Stimulated activated CD4-positive, alpha-beta T cell treated with anti-CD3 and anti-CD28 coated beads, TNF-alpha, amount 100 ng/mL, for 48 hours (primary cell): ENCODE measurements around the gene GABBR2.

Experiments
- DNase-seq, 3 donors: peaks; one replicate each; pipeline ENCODE4 v3.0.0-alpha.2; 2020; ENCODE audit warnings: low read depth in 3 of 3

Gene GABBR2

DNA sequence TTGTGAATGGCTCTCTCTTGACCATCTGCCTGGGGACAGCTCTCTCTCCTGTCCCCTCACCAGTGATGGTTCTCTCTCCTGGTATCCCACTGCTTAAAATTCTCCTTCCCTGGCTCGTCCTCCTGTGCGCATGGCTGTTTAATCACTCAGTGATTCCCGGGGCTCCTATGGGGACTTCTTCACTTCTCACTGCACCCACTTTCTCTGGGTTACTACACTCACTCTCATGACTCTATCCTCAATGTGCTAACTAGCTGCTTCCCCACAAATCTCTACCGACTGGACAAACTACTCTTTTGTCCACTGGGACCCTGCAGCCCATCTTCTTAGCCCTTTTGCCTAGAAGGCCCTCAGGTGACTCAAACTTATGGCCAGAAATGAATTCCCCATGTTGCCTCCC lies 364.2 kb downstream of the GABBR2 start:
- no peak for DNase-seq

DNA sequence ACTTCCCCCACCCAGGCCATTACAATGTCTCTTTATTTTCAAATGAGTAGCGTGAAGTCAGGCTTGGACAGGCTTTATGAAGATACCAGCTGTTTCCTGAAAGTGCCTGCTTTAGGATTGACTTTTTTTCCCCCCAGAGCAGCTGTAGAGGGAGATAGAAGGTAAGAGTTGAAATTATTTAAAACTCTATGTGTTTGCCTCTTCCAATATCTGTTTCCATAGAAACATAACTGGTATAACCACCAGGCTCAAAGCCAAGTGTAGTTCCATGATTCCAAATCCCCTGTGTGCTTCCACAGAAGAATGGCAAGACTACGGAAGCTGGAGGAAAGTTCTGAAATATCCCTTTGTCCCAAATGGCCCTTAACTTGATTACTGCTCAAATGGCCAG lies 365.9 kb downstream of the GABBR2 start:
- DNase-seq = no peak

DNA sequence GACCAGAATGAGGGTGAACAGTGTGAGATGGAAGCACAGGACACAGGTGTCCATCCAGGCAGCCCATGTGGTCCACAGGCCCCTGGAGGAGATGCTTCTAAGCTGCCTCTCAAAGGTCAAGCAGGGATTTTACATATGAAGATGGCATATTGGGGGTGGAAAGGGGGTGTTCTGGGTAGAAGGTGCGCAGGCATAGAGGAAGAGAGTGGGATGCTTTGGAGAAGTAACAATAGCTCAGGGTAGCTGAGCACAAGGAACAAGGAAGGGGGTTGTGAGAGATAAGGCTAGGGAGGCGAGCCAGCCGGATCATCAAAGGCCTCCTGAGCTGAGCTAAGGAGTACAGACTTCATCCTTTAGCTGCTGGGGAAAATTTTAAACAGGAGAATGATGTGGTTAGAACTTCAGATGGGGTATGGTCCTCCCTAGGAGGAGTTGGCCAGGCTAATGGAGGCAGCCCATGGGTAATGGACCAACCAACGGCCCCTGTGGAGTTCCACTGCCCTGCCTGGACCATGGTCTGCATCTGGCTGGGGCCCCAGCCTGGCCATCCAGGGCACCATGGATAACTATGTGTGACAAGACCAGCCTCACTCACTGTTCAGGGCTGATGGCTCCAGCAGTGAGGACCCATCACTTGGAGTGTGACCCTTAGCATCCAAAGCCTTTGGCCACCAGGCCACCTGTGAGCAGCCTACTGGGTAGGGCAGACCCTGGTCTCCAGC lies 366.5 kb downstream of the GABBR2 start:
- DNase-seq = no peak

DNA sequence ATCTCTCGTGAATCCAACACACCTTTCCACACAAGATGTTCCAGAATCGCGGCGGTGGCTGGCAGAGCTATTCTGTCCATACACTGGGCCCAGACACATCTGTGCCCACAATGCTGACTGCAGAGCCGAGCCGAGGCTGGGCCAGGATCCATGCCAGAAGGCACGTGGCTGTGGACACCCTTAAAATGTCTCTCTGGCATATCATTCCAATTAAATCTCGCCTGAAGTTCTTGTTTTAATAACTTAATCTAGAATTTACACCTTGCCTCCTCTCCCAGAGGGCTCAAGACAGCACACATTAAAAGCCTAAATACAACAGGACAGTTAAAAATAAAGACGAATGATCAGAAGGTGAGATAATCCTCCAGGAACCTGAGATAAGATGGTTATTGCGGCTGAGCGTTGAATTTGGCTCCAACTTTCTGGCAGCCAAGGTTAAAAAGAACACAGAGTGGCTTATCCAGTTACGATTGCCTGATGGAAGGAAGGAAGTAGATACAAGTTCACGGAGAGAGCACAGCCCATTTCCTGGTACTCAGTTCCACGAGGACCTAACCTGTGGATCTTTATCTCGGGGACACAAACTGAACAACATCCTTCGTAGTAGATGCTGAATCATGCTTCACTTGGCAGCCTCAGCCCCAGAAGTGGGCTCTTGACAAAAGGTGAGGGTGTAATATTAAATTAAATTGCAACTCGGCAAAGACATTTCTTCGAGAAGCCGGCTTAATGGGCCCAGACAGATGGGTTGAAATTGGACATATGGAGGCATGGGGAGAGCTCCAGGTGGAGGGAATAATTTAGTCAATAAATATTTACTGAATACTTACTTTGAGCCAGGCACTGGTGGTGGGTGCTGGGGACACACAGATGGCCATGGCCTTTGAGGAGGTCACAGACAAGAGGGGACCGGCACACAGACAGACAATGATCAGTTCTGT lies 367.3 kb downstream of the GABBR2 start:
- no peak for DNase-seq

DNA sequence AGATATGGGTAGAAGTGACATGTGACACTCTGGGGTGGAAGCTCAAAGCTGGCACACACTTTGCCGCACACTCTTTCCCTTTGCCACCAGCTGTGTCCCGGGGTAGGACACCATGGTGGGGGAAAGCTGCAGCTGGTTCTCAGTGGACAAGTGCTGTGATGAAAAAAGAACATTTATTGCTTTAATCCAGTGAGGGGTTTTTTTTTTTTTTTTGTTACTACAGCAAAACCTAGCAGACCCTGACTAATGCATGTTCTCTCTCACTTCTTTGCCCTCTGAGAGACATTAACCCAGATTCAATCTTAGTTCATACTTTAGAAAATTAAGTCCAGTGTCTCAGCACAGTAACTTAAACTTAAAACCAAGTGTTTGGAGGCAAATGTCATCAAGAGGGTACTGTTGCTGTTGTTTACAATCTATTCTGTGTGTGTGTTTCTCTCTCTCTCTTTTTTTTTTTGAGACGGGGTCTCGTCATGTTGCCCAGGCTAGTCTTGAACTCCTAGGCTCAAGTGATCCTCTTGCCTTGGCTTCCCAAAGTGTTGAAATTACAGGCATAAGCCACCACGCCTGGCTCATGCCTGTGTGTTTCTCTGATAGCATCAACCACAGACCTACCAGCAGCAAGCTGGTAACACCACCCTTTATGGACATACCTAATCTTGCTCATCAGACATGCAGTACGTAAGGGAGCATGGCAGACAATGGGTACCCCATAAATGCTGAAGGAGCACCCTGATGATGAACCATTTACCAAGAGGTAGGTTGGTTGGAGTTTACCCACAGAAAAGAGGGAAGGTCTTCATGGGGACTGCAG lies 368.5 kb downstream of the GABBR2 start:
- no peak for DNase-seq

DNA sequence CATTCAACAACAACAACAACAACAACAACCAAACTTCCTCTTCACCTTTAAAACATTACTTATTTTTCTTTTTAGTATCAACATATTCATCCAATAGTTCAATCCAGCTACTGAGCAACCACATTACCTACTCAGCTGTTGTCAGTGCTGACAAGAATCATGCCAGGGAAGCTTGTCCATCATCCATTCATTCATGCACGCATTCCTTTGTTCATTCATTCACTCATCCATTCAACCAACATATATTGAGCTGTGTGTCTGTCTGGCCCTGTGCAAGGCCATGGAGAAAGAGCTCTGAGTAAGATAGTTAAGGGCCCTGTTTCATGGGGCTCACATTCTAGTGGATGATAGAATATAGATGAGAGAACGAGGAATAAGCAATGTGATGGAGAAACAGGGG lies 373.1 kb downstream of the GABBR2 start:
- DNase-seq = no peak

DNA sequence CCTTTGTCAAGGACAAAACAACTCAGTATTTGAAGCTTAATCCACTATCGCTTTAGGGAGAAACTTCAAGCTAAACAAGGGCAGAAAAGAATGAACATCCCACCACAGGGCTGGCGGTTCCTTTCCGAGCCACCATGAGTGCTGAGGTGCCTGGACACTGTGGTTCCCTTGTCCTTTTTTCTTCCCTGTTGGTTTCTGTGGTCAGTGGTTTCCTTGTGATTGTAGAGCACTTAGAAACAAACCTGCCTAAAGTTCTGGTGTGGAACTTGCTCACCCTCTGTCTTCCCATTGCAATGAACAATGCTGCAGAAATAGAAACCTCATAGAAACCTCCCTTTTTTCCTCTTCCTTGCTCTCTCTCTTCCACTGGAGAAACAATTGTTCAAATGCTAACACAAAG lies 373.9 kb downstream of the GABBR2 start:
- no peak for DNase-seq

DNA sequence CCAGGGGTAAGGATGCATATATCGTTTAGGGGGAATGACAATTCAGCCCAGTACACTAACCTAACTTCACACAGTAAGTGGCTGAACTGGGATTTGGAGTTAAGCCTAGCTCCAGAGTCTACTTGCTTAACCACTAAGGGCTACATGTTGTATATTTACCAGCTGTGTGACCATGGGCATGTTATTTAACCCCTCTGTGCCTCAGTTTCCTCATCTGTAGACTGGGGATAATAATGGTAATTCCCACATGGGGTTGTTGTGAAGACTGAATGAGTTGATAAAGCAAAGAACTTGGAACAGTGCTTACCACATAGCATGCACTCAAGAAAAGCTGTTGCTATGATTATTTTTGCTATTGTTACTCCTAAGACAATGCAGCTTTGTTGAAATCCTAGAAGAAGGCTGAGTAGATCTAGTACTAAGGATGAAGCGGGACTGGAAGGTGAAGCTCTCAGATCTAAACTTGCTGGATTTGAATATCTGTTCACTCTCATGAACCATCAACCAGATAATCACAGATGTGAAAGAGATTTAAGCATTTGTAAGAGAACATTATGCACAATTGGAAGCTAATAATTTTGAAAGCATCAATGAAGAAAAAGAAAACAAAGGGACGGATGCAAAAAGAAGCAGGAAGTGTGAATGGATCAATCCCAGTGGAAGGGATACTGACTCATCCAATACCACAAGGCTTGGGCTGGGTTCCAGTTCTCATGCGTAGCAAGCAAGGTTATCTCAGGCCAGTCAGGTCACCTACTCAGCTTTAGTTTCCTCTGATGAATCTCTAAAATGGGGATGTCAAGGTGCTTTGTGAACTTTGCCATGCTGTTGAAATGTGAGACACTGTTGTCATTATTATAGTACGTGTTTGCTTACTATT lies 374.8 kb downstream of the GABBR2 start:
- no peak for DNase-seq

DNA sequence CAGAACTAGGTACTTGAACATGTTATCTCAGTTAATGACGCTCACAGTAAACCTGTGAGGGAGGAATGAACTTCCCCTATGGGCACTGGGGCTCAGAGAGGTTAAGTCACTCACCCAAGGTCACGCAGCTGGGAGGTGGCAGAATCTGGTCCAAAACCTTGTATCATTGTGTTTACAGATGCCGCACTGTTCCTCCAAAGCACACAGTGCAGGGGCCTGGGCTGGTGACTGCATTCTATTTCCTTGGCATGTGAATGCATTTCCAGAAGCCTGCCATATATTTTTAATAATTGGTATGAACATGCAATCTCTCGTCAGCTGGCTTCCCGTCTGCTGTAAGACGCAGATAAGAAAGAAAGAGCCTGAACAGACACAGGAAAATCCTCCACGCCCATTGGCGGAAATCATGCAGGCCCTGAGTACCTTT lies 376.3 kb downstream of the GABBR2 start:
- DNase-seq = no peak

DNA sequence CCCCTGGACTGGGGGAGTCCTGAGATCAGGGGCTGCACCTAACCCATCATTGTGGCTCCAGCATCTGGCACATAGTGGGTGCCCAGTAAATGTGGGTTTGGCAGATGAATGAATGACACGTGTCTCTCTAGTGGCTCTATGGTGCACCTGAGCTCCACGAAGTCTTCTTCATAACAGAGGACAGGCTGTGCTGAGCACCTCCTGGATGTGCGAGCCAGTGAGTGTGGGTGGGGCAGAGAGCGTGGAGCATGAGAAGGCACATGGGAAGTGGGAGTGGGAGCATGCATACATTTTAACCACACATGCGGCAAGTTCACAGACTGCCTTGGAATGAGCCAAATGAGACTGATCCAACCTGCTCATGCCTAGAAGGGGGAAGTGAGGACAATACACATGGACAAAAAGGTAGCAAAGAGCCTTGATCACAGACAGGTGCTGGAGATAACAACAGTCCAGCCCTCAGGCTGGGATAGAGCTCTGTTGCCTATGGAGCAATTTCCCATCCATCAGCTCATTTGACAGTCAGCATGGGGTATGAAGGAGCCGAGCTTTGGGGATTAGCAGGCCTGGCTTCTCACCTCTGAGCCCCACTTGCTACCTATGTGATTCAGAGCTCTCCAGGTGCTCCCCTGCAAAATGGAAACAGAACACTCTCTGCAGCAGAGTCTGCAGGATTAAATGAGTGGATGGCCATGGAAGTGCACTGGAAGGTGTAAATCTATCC lies 377.0 kb downstream of the GABBR2 start:
- DNase-seq = no peak

DNA sequence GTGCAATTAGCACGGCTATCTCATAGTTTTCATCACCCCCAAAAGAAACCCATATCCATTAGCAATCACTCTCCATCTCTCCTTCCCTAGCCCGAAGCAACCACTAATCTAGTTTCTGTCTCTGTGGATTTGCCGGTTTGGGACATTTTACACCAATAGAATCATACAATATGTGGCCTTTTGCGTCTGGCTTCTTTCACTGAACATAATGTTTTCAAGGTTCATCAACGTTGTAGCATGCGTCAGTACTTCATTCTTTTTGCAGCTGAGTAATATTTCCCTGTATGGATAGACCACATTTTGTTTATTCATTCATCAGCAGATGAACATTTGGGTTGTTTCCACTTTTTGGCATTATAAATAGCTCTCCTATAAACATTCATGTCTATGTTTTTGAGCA lies 377.9 kb downstream of the GABBR2 start:
- no peak for DNase-seq

DNA sequence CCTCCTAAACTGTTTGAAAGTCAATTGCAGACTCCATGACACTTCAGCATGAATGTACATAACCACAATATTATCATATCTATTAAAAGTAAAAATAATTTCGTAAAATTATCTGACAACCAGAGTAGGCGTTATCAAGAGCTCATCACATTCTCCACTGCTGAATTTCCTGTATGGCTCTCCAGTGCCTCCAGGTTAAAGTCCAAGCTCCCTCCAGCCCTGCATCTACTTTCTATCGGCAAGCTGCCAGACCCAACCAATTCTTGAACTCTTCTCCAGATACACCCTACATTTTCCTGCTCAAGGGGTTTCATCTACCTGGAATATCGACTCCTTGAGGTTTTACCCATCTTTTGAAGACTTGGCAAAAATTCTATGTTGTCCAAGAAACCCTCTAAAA lies 378.8 kb downstream of the GABBR2 start:
- no peak for DNase-seq

DNA sequence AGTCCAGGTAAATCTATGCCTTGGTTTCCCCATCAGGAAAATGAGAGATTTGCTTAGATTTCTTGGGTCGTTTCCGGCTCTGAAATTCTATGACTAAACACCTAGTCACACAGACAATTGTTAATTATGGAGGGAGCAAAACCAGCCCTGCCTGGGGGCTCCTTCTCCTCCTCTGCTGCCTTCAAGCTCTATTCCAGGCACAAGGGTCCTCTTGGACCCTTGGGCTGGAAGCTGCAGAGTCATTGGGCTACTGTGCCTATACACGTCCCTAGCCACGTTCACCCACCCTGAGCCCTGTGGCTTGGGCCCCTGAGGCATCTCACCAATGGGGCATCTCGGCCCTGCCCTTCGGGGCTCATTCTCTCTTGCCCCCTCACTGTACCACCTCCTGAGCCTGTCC lies 379.5 kb downstream of the GABBR2 start:
- no peak for DNase-seq

DNA sequence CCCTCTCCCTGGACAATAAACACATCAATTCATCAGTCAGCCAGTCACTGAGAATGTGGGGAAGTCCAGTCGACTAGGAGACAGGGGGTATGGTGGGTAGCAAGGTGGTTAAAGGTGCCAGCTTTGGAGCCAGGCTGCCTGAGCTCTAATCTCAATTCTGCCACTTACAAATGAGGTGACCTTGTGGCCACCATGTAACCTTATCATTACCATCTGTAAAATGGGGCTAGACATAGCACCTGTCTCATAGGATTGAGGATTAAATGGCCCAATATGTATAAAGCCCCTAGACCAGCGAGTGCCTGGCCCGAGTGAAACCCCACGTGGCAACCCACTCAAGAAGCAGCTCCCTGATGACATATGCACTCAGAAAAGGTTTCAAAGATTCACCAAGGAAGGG lies 380.0 kb downstream of the GABBR2 start:
- DNase-seq = no peak

DNA sequence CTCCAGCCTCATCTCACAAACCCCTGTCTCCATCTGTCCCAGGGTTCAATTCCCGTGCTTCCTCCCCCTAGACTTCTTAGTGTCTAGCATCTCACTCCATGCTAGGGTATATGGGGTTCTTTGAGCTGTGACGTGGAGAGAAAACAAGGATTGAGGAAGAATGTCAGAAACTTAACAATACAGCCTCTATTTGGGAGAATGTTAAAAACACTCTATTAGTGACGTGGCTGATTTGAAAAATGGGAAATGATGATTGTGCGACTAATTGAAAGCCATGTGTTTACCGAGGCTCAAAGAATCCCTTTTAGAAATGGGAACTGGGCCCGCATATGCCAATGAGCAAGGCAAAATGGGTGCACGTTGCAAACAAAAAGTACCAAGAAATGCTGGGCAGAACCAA lies 380.6 kb downstream of the GABBR2 start:
- no peak for DNase-seq

DNA sequence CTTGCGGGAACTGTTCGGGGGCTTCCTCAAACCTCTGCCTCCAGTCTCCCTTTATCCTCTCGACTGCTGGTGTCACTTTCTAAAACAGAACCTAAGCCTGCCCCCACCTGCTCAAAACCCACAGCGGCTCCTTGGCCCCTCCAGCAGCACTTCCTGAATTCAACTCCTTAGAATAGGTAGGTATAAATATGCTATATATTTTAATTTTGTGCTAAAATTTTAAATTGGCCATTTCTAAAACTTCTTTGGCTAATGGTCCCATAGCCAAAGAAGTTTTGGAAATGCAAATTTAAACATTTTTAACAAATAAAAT lies 381.5 kb downstream of the GABBR2 start:
- no peak for DNase-seq

DNA sequence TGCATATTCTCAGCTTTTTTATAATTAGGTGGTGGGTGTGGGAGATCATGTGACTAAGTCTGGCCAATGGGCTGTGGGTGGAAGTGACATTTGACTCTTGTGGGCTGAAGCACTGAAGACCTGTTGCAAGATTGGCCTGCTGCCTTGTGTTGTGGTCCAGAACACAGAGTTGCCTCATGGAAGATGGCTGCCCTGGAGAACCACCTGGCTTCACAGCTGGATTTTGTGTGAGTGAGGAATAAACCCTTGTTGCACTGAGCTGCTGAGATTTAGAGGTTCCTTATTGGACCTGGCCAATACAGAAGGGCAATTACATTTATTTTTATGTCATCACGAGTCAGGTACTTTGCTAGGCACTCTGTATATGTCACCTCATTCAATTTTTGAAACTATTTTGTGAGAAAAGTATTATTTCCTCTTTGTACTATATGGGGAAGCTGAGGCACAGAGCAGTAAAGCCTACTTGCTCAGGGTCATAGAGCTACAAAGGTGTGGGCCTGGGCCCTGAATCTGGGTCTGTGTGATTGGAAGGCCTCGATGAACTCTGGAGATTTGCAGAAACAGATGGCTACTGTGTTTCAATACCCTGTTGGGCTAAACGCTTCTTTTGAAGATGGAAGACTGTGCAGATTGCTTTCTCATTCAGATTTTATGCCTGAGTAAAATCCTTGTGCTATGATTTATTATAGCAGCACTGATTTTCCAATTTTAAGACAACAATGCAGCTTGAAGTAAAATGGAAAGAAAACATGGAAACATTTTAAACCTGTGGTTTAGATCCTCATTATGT lies 382.1 kb downstream of the GABBR2 start:
- DNase-seq = no peak

DNA sequence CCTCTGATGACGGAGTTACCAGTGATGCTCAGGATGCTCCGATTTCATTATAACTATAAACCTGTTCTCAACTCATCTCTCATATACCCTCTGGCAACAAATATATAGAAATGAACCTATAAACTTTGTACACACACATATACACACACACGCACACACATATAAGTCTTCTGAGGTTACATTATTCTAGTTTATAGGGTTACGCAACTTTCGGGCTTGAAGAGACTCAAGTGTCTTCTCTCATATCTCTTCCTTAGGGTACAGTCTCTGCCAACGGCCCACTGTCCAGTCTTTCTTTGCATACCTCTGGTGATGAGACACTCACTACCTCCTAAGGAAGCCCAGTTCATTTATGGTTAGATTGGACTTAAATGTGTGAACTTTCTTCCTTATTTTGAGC lies 383.9 kb downstream of the GABBR2 start:
- DNase-seq = no peak

DNA sequence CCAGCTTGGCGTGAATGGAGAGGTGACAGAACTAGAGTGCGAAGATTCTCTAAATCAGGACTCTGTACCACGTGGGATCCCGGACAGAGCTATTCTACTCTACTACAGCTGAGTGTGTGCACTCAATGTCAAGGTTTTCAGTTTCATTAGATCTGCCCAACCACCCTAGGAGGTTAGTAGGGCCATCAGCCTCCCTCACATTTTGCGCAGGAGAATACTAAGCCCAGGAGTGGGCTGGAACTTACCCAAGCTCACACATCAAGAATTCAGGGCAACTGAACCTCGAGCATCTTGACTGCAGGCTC lies 385.0 kb downstream of the GABBR2 start:
- no peak for DNase-seq
